ENCODE results near the gene USB1.

The USB1 gene

GRCh38 chr16:58070585-58070984 is 69.4 kb downstream of the USB1 start:
- Histone ChIP-seq H3K27ac (ENCODE audit: low read length) (no peak overlapping the region), H3K9me3 (ENCODE audit: insufficient read depth, low read depth, low read length) (no peaks in the 10 kb centered on the region), H3K4me1 (ENCODE audit: insufficient read depth, low read length) (no peaks in the 10 kb centered on the region), H3K4me3 (ENCODE audit: low read length) (no peak overlapping the region), H3K27me3 (ENCODE audit: insufficient read depth, low read length) (no peaks in the 10 kb centered on the region), H3K9ac (ENCODE audit: low read depth, low read length) (no peak overlapping the region), H3K36me3 (ENCODE audit: insufficient read depth, low read depth, low read length) (no peaks in the 10 kb centered on the region)
